ENCODE results near the gene PPM1B. TPM values are rescaled to one million over a fixed set of nuclear protein-coding genes. Genes with fewer than 3 reads are reported as not detected.

Gene PPM1B
- total RNA-seq, 4 donors from 2014 or later: 28.3 to 63.9 (median 37.9) TPM

DNA sequence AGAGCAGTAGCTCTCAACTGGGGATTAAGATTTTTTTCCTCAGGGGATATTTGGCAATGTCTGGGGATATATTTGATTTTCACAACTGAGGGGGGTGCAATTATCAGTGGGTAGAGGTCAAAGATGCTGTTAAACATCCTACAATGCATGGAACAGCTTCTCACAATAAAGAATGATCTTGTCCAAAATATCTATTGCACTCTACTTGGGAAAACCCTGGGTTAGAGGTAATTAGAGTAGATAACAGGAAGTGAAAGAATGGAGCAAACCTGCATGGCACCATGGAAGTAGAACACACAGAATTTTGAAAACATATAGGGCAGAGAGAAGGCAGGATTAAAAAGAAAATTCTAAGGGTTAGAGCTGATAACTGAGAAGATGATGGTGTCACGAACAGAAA lies 26.4 kb upstream of the PPM1B start:
- Histone ChIP-seq H3K36me3 (no peaks in the 10 kb centered on the region), H3K27ac (no peak overlapping the region), H3K4me3 (no peak overlapping the region), H3K9me3 (no peaks in the 10 kb centered on the region), H3K4me1 (no peaks in the 10 kb centered on the region), H3K27me3 (no peaks in the 10 kb centered on the region)
- DNase-seq (ENCODE audit: low spot score in 2 of 2): no peak
- 89% methylated on average over 1 of the region's 1 CpG for WGBS
- no peak for TF ChIP-seq POLR2A (IDR thresholded peaks at IDR 0.05)
- TF ChIP-seq, protein P1, sequence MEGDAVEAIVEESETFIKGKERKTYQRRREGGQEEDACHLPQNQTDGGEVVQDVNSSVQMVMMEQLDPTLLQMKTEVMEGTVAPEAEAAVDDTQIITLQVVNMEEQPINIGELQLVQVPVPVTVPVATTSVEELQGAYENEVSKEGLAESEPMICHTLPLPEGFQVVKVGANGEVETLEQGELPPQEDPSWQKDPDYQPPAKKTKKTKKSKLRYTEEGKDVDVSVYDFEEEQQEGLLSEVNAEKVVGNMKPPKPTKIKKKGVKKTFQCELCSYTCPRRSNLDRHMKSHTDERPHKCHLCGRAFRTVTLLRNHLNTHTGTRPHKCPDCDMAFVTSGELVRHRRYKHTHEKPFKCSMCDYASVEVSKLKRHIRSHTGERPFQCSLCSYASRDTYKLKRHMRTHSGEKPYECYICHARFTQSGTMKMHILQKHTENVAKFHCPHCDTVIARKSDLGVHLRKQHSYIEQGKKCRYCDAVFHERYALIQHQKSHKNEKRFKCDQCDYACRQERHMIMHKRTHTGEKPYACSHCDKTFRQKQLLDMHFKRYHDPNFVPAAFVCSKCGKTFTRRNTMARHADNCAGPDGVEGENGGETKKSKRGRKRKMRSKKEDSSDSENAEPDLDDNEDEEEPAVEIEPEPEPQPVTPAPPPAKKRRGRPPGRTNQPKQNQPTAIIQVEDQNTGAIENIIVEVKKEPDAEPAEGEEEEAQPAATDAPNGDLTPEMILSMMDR (IDR thresholded peaks at IDR 0.05): no peak
- TF ChIP-seq POLR2AphosphoS5 (IDR thresholded peaks at IDR 0.05): no peak
- no peak for TF ChIP-seq EP300 (IDR thresholded peaks at IDR 0.05)

DNA sequence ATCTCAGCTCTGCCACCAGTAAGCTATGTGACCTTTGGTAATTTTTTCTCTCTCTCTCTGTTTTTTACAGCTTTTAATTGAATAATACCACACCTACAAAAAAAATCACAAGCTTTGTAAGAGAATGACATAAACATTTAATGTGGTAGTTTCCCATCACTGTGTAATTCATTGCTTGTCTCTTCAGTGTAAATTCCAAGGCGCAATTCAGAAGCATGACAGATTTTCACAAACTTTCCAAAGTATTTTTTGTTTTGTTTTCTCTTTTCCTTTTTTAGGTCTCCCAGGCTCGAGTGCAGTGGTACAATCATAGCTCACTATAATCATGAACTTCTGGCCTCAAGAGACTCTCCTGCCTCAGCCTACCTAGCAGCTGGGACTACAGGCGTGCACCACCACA lies 25.0 kb upstream of the PPM1B start:
- Histone ChIP-seq H3K36me3 (no peaks in the 10 kb centered on the region), H3K27me3 (no peaks in the 10 kb centered on the region), H3K27ac (no peak overlapping the region), H3K4me3 (no peak overlapping the region), H3K4me1 (no peaks in the 10 kb centered on the region), H3K9me3 (no peaks in the 10 kb centered on the region)
- TF ChIP-seq POLR2AphosphoS5 (IDR thresholded peaks at IDR 0.05): no peak
- TF ChIP-seq EP300 (IDR thresholded peaks at IDR 0.05): no peak
- no peak for TF ChIP-seq POLR2A (IDR thresholded peaks at IDR 0.05)
- TF ChIP-seq, protein P1 (IDR thresholded peaks at IDR 0.05): no peak
- WGBS: 69% methylated on average over 3 of the region's 3 CpGs
- no peak for DNase-seq (ENCODE audit: low spot score in 2 of 2)

DNA sequence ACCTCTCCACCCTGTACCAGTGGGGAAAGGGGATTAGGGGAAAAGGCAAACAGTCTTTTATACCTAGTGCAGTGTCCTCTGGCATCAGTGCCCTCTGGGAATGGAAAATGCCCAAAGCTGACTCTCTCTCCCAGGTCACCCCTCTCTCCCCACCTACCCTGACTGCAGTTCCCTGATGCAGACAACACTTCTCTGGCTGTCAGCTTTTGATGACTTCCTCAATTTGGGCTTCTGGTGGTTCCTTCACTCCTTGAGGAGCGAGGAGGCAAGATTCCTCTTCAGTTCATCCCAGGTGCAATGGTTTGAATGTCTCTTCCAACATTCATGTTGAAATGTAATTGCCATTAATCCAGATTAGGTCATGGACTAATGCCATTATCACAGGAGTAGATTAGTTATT lies 19.7 kb upstream of the PPM1B start:
- Histone ChIP-seq H3K4me1 (no peaks in the 10 kb centered on the region), H3K27ac (no peak overlapping the region), H3K27me3 (no peaks in the 10 kb centered on the region), H3K4me3 (no peak overlapping the region), H3K9me3 (no peaks in the 10 kb centered on the region), H3K36me3 (no peaks in the 10 kb centered on the region)
- no peak for DNase-seq (ENCODE audit: low spot score in 2 of 2)
- no peak for TF ChIP-seq POLR2A (IDR thresholded peaks at IDR 0.05)
- no peak for TF ChIP-seq POLR2AphosphoS5 (IDR thresholded peaks at IDR 0.05)
- no peak for TF ChIP-seq EP300 (IDR thresholded peaks at IDR 0.05)
- TF ChIP-seq, protein P1 (IDR thresholded peaks at IDR 0.05): no peak
- WGBS: 78% methylated on average over 1 of the region's 1 CpG

DNA sequence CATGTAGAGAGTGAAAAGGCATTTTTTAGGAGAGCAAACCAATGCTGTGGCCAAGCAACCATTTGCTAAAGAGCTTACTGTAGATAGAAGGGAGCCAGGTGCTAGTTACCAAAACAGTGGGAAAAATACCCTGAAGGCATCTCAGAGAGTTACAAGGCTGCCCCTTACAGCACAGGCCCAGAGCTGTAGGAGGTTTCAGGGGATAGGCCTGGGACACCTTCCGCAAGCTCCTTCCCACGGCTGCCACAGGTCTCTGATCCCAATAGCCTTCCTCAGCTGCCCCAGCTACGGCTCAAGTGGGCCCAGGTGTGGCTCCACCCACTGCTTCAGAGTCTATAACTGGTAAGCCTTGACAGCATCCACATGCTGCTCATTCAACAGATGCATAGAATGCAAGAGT lies 18.2 kb upstream of the PPM1B start:
- Histone ChIP-seq H3K4me3 (no peak overlapping the region), H3K4me1 (no peaks in the 10 kb centered on the region), H3K27ac (no peak overlapping the region), H3K36me3 (no peaks in the 10 kb centered on the region), H3K9me3 (no peaks in the 10 kb centered on the region), H3K27me3 (no peaks in the 10 kb centered on the region)
- DNase-seq (ENCODE audit: low spot score in 2 of 2): no peak
- TF ChIP-seq POLR2AphosphoS5 (IDR thresholded peaks at IDR 0.05): no peak
- no peak for TF ChIP-seq EP300 (IDR thresholded peaks at IDR 0.05)
- TF ChIP-seq POLR2A (IDR thresholded peaks at IDR 0.05): no peak
- TF ChIP-seq, protein P1 (IDR thresholded peaks at IDR 0.05): no peak
- WGBS: no CpG with 5 or more reads among the region's 3 CpGs

GRCh38 chr2:44152865-44153669 lies 15.6 kb upstream of the PPM1B start:
- Histone ChIP-seq H3K4me3 (no peak overlapping the region), H3K36me3 (no peaks in the 10 kb centered on the region), H3K9me3 (no peaks in the 10 kb centered on the region), H3K27ac (no peak overlapping the region), H3K27me3 (no peaks in the 10 kb centered on the region), H3K4me1 (no peaks in the 10 kb centered on the region)
- no peak for TF ChIP-seq POLR2A (IDR thresholded peaks at IDR 0.05)
- TF ChIP-seq POLR2AphosphoS5 (IDR thresholded peaks at IDR 0.05): no peak
- TF ChIP-seq, protein P1 (IDR thresholded peaks at IDR 0.05): no peak
- TF ChIP-seq EP300 (IDR thresholded peaks at IDR 0.05): no peak
- 94% methylated on average over 8 of the region's 8 CpGs for WGBS
- no peak for DNase-seq (ENCODE audit: low spot score in 2 of 2)
